Measurements from ENCODE around the gene RRP12. TPM values are rescaled to one million over a fixed set of nuclear protein-coding genes. Genes with fewer than 3 reads are reported as not detected.
"Not testable (repeated sequence)": the region's sequence is repeated elsewhere in the genome, so short reads cannot be mapped to it uniquely, and the experiment has no call there.

The RRP12 gene
- total RNA-seq, 1 donor from 2014 or later, result 41.6 TPM

DNA sequence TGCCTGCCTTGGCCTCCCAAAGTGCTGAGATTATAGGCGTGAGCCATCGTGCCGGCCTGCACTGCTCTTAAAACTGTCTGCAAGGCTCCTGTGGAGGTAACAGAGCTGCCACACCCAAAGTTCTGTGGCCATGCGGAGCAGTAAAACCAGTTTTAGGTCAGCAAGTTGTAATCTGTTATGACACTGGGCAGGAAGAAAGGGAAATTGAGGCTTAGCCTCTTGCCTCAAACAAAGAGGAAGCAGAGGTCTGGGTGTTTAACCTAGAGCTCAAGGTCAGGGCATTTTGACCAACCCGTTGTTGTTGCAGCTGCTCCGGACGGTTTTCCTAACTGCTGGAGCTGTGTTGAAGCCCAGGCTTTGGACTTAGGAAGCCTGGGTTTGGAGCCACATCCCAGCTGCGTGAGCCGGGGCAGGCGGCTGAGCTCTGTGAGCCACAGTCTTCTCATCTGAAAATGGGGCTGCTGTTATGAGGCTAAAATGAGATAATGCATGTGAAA is 7.4 kb upstream of the RRP12 start:
- no peaks in the 10 kb centered on the region for H3K36me3 Mint-ChIP-seq
- H3K4me1 Mint-ChIP-seq (ENCODE audit: unreplicated experiment), result peaks cover 16% of the 10 kb centered on the region
- H3K9me3 Mint-ChIP-seq, result no peaks in the 10 kb centered on the region
- H3K27ac Mint-ChIP-seq, result peak overlapping the region; percentile 79
- TF ChIP-seq, protein P1, sequence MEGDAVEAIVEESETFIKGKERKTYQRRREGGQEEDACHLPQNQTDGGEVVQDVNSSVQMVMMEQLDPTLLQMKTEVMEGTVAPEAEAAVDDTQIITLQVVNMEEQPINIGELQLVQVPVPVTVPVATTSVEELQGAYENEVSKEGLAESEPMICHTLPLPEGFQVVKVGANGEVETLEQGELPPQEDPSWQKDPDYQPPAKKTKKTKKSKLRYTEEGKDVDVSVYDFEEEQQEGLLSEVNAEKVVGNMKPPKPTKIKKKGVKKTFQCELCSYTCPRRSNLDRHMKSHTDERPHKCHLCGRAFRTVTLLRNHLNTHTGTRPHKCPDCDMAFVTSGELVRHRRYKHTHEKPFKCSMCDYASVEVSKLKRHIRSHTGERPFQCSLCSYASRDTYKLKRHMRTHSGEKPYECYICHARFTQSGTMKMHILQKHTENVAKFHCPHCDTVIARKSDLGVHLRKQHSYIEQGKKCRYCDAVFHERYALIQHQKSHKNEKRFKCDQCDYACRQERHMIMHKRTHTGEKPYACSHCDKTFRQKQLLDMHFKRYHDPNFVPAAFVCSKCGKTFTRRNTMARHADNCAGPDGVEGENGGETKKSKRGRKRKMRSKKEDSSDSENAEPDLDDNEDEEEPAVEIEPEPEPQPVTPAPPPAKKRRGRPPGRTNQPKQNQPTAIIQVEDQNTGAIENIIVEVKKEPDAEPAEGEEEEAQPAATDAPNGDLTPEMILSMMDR (conservative IDR thresholded peaks at IDR 0.05), result no peak
- DNase-seq (ENCODE audit: extremely low spot score, unreplicated experiment), result no peak
- H3K4me3 Mint-ChIP-seq, result no peak overlapping the region
- no peaks in the 10 kb centered on the region for H3K27me3 Mint-ChIP-seq

DNA sequence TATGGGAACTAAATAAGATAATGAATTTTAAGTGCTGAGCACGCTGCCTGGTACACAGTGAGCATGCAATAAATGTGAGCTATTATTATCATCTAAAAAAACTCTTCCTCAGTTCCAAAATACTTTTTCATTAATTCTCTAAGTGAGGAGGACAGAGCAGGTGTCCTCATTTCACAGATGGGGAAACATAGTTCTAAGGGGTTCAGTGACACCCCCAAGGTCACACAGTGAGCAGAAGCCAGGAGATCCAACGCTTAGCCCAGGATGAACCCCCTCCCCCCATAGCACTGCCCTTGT is 6.8 kb upstream of the RRP12 start:
- TF ChIP-seq, protein P1 (conservative IDR thresholded peaks at IDR 0.05), result no peak
- no peak for DNase-seq (ENCODE audit: extremely low spot score, unreplicated experiment)
- H3K4me1 Mint-ChIP-seq (ENCODE audit: unreplicated experiment), result peaks cover 12% of the 10 kb centered on the region
- H3K4me3 Mint-ChIP-seq, result no peak overlapping the region
- no peaks in the 10 kb centered on the region for H3K9me3 Mint-ChIP-seq
- peak overlapping the region; percentile 82 for H3K27ac Mint-ChIP-seq
- no peaks in the 10 kb centered on the region for H3K27me3 Mint-ChIP-seq
- H3K36me3 Mint-ChIP-seq, result no peaks in the 10 kb centered on the region

DNA sequence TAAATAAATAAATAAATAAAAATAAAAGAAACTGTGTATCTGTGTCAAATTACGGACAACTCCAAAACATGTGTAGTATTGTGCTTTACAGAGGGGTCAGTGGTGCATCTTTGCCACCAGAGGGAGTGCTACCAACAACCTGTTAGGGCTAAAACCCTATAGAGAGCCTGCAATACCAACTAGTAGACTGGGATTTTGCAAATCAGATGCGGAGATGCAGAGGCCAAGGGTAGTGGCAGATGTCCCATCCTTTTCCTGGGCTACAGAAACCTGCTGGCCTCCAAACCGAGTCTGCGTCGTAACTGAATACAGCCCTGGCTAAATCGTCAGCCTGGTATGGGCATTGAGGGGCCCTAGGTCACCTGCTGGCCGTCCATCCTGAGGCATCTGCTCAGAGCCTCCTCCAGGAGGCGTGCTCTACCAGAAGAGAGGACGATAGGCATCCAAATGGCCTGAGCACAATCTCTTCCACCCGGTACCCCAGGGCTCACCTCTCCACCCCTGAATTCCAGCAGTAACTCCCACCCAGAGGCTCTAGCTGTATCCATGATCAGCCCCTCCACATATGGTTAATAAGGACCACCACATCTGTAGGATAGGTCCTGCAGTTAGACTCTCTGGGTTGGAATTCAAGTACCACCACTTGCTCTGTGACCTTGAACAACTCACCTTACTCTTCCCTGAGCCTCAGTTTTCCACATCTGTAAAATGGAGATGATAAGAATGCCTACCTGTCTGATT is 6.2 kb upstream of the RRP12 start:
- Mint-ChIP-seq H3K27me3 (no peaks in the 10 kb centered on the region), H3K36me3 (no peaks in the 10 kb centered on the region), H3K4me1 (ENCODE audit: unreplicated experiment) (peaks cover 8% of the 10 kb centered on the region), H3K4me3 (peak overlapping the region; percentile 72), H3K27ac (peak overlapping the region; percentile 82), H3K9me3 (no peaks in the 10 kb centered on the region)
- TF ChIP-seq, protein P1 (conservative IDR thresholded peaks at IDR 0.05), result peak; percentile 94
- DNase-seq (ENCODE audit: extremely low spot score, unreplicated experiment), result no peak

DNA sequence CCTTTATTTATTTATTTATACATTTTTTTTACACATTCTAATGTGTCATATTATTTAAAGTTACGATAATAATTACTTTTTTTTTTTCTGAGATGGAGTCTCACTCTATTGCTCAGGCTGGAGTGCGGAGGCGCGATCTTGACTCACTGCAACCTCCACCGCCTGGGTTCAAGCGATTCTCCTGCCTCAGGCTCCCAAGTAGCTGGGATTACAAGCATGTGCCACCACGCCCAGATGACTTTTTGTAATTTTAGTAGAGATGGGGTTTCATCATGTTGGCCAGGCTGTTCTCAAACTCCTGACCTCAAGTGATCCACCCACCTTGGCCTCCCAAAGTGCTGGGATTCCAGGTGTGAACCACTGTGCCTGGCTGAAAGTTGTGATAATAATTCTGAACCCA is 5.3 kb upstream of the RRP12 start:
- H3K36me3 Mint-ChIP-seq; H3K4me1 Mint-ChIP-seq (ENCODE audit: unreplicated experiment); H3K9me3 Mint-ChIP-seq; DNase-seq (ENCODE audit: extremely low spot score, unreplicated experiment); H3K27me3 Mint-ChIP-seq; H3K4me3 Mint-ChIP-seq; H3K27ac Mint-ChIP-seq: not testable (repeated sequence)

DNA sequence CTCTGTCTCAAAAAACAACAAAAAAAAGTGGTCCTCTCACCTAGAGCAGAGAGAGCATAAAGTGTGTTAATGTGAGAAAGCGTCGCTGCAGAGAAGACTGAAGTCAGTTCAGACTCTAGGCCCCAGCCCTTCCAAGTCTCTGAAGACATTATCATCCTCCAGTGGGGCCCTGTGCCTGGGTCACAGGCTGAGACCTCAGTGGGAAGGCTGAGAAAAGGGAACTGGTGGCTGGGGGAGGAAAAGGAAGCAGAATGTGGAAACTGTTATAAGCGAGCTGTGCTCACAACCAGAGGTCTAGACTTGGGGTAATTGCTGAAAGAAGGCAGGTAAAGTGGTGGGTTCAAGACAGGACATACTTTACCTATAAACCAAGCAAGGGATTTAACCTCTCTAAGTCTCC is 4.9 kb upstream of the RRP12 start:
- Mint-ChIP-seq H3K9me3 (no peaks in the 10 kb centered on the region), H3K27me3 (no peaks in the 10 kb centered on the region), H3K36me3 (no peaks in the 10 kb centered on the region), H3K4me3 (no peak overlapping the region), H3K27ac (no peak overlapping the region), H3K4me1 (ENCODE audit: unreplicated experiment) (peaks cover 13% of the 10 kb centered on the region)
- TF ChIP-seq, protein P1 (conservative IDR thresholded peaks at IDR 0.05), result no peak
- no peak for DNase-seq (ENCODE audit: extremely low spot score, unreplicated experiment)

DNA sequence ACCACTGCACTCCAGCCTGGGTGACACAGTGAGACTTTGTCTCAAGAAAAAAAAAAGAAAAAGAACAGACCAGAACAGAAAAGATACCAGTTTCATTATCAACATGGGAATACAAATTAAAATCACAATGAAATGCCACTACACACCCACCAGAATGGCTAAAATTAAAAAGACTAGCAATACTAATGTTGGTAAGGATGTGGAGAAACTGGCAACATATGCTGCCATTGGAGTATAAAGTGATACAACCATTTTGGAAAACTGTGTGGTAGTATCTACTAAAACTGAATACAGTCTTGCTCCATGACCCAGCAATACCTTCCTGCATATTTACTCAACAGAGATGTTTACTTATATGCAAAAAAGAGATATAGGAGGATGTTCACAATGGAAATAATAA is 2.9 kb upstream of the RRP12 start:
- no peak overlapping the region for H3K27ac Mint-ChIP-seq
- H3K9me3 Mint-ChIP-seq, result no peaks in the 10 kb centered on the region
- H3K4me1 Mint-ChIP-seq (ENCODE audit: unreplicated experiment), result peaks cover 19% of the 10 kb centered on the region
- no peak overlapping the region for H3K4me3 Mint-ChIP-seq
- no peaks in the 10 kb centered on the region for H3K36me3 Mint-ChIP-seq
- TF ChIP-seq, protein P1 (conservative IDR thresholded peaks at IDR 0.05), result no peak
- H3K27me3 Mint-ChIP-seq, result no peaks in the 10 kb centered on the region
- no peak for DNase-seq (ENCODE audit: extremely low spot score, unreplicated experiment)
